Measurements from ENCODE around the gene CDH26.

Gene CDH26

DNA sequence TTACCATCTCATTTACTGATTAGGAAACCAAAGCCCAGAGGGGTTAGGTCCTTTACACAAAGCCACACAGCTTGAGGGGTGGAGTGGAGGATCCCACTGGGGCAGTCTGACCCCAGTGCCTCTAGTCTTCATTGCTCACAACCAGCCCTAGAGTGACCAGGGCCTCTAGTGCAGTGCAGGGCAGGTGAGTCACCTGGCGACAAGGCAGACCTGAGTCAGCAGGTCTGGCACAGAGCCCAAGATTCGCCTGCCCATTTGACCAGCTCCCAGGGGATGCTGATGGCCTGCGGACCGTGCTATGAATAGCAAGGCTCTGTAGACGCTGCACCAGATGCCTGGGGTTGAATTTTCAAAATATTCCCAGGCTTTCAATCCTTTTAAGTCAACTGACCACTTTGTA is 29.9 kb downstream of the CDH26 start:
- POLR2A ChIA-PET = no interaction called here

DNA sequence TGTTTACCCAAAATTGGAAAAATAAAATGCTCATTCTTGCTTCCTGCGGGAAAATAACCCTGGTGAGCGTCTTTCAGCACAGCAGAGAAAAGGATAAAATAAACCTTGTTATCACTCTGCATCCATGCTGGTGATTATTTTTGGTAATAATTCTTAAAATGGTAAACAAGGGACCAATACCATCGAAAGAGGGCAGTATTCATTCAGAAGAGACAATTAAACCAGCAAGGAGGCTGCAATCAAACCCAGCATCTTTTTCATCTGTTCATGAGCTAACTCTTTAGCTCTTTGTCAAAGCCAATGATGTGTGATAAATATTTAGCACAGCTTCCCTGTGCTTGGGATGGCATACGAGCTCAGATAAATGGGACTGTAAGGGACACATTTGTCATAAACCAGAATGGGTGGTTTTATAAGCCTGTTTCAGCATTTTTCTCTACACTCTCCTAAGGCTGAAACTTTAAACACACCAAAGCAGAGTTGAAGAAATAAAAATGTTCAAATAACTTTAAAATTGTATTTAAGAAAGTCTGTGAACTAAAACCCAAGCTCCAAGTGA is 34.4 kb downstream of the CDH26 start:
- POLR2A ChIA-PET = no interaction called here
- no peak for DNase-seq (ENCODE audit: low read depth, low spot score)
- CTCF ChIA-PET = interaction anchor here (0.7 to 2.0 kb wide), 12 partner anchors 11 to 1270 kb away, joined by 3 to 9 read pairs (median 3); no protein-coding TSS in a partner anchor
- H3K4me3 ChIP-seq (ENCODE audit: low read depth, low read length) = no peak overlapping the region
- TF ChIP-seq, protein P1, sequence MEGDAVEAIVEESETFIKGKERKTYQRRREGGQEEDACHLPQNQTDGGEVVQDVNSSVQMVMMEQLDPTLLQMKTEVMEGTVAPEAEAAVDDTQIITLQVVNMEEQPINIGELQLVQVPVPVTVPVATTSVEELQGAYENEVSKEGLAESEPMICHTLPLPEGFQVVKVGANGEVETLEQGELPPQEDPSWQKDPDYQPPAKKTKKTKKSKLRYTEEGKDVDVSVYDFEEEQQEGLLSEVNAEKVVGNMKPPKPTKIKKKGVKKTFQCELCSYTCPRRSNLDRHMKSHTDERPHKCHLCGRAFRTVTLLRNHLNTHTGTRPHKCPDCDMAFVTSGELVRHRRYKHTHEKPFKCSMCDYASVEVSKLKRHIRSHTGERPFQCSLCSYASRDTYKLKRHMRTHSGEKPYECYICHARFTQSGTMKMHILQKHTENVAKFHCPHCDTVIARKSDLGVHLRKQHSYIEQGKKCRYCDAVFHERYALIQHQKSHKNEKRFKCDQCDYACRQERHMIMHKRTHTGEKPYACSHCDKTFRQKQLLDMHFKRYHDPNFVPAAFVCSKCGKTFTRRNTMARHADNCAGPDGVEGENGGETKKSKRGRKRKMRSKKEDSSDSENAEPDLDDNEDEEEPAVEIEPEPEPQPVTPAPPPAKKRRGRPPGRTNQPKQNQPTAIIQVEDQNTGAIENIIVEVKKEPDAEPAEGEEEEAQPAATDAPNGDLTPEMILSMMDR (IDR thresholded peaks at IDR 0.05; ENCODE audit: insufficient read depth, low read length, missing control alignments) = peak; percentile 1

More for the DNA sequence above, 29.9 kb downstream of the CDH26 start:
- TF ChIP-seq, protein P1 (IDR thresholded peaks at IDR 0.05; ENCODE audit: insufficient read depth, low read length, missing control alignments) = no peak
- no peak for DNase-seq (ENCODE audit: low read depth, low spot score)
- H3K4me3 ChIP-seq (ENCODE audit: low read depth, low read length) = no peak overlapping the region
- CTCF ChIA-PET = no interaction called here

DNA sequence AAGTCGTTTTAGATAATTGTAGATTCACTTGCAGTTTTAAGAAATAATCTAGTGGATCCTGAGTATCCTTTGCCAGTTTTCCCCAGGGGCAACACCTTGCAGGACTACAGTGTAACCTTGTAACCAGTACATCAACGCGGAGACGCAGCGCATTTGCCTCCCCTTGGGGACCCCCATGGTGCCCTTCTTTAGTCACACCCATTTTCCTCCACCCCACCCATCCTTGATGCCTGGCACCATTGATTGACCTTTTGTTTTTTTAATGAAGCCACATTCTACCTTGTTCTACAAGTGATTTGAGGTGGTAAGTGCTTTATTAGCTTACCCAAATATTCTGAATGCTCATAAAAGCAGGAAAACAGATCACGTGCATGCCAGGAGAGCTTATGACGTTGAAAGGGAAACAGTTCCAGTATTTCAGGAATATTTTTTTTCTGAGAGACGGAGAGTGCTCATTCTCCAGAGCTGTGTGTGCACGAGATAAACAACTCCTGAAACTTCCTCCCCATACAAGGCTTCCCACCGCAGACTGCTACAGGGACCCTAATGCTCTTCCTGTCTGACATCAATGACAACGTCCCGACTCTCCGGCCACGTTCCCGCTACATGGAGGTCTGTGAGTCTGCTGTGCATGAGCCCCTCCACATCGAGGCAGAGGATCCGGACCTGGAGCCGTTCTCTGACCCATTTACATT is 35.7 kb downstream of the CDH26 start:
- CTCF ChIA-PET = interaction anchor here (1.2 to 1.9 kb wide), 5 partner anchors 16 to 269 kb away, joined by 3 to 5 read pairs (median 4); no protein-coding TSS in a partner anchor
- DNase-seq (ENCODE audit: low read depth, low spot score) = no peak
- POLR2A ChIA-PET = no interaction called here
- no peak overlapping the region for H3K4me3 ChIP-seq (ENCODE audit: low read depth, low read length)
- TF ChIP-seq, protein P1 (IDR thresholded peaks at IDR 0.05; ENCODE audit: insufficient read depth, low read length, missing control alignments) = no peak

DNA sequence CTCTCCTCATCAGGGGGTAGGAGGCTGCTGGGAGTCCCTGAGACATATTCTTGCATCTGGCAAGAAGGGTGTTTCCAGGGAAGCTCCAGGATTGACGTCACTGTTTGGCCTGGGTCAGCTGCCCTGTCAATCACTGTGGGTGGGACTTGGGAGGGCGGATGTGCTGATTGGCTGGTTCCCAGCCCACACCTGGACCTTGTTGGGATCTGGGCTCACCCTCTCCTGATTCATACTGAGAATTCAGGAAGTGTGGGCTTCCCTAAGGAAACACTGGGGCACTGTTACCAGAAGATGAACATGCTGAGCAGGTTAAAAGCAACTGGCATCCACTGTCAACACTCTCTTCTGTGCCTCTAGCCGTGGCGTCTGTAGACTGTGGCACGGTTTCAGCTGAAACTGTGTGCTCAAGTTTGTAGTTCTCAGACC is 36.5 kb downstream of the CDH26 start:
- TF ChIP-seq, protein P1 (IDR thresholded peaks at IDR 0.05; ENCODE audit: insufficient read depth, low read length, missing control alignments) = no peak
- no peak for DNase-seq (ENCODE audit: low read depth, low spot score)
- CTCF ChIA-PET = interaction anchor here (1.5 kb wide), 1 partner anchor 1234 kb away, joined by 3 read pairs; no protein-coding TSS in a partner anchor
- no peak overlapping the region for H3K4me3 ChIP-seq (ENCODE audit: low read depth, low read length)
- POLR2A ChIA-PET = no interaction called here

DNA sequence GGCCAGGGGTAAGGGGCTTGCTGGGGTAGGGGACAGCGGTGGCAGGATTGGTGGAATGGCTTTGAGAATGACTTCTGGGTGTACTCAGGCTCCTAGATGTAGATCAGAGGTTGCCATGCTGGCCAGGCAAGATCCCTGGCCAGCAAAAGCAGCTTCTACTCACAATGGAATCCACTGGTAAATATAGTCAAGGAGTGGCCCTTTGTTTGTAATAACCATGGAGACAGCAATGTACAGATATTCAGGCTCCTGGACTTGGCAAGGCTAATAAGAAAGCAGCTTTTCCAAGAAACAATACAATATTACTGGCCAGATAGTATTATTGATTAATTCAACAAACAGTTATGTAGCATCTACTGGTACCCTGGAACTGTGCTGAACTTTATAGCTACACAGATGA is 37.9 kb downstream of the CDH26 start:
- POLR2A ChIA-PET = no interaction called here
- no peak for DNase-seq (ENCODE audit: low read depth, low spot score)
- TF ChIP-seq, protein P1 (IDR thresholded peaks at IDR 0.05; ENCODE audit: insufficient read depth, low read length, missing control alignments) = no peak
- H3K4me3 ChIP-seq (ENCODE audit: low read depth, low read length) = no peak overlapping the region
- CTCF ChIA-PET = interaction anchor here (1.2 to 1.5 kb wide), 2 partner anchors 46 to 1233 kb away, joined by 3 read pairs; no protein-coding TSS in a partner anchor

DNA sequence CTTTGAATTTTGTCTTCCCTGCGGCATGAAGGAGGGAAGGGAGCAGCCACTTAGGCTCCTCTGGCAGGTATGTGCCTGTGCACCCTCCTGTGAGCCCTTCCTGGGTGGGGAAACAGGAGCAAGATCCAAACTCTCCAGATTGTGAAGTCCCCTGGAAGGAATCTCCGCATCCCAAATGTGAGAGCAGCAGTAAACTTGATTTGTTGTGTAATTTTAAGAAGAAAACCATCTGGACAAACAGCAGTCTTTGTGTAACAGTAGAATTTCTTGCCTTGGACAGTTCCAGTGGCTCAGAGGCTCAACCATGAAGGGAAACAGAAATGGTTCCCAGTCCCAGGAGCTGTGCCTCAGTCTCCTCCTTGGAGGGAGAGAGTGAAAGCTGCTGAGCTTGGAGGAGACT is 39.7 kb downstream of the CDH26 start:
- ChIA-PET CTCF (no interaction called here), POLR2A (no interaction called here)
- DNase-seq (ENCODE audit: low read depth, low spot score) = no peak
- TF ChIP-seq, protein P1 (IDR thresholded peaks at IDR 0.05; ENCODE audit: insufficient read depth, low read length, missing control alignments) = no peak
- no peak overlapping the region for H3K4me3 ChIP-seq (ENCODE audit: low read depth, low read length)

Measured in AG04449 (cell line).